Measurements from ENCODE around the gene ASGR1.
"Not testable (repeated sequence)": the region's sequence is repeated elsewhere in the genome, so short reads cannot be mapped to it uniquely, and the experiment has no call there.

ASGR1 gene

GRCh38 chr17:7158424-7158823 is 20.7 kb downstream of the ASGR1 start:
- DNase-seq = not testable (repeated sequence)

GRCh38 chr17:7156342-7156940 is 22.7 kb downstream of the ASGR1 start:
- no peak for DNase-seq

GRCh38 chr17:7147772-7148171 is 31.4 kb downstream of the ASGR1 start:
- no peak for DNase-seq

- DNase-seq = no peak
Observed at GRCh38 chr17:7146115-7146514, 33.1 kb downstream of the ASGR1 start.

GRCh38 chr17:7144213-7144612 is 35.0 kb downstream of the ASGR1 start:
- DNase-seq = no peak

- no peak for DNase-seq
Observed at GRCh38 chr17:7141824-7142223, 37.3 kb downstream of the ASGR1 start.

- no peak for DNase-seq
Observed at GRCh38 chr17:7139400-7139799, 39.8 kb downstream of the ASGR1 start.

- no peak for DNase-seq
Observed at GRCh38 chr17:7138800-7139381, 40.3 kb downstream of the ASGR1 start.

GRCh38 chr17:7137171-7137943 is 41.8 kb downstream of the ASGR1 start:
- no peak for DNase-seq

GRCh38 chr17:7136266-7136877 is 42.8 kb downstream of the ASGR1 start:
- DNase-seq = no peak

GRCh38 chr17:7133916-7134315 is 45.3 kb downstream of the ASGR1 start:
- no peak for DNase-seq

- no peak for DNase-seq
Observed at GRCh38 chr17:7133424-7133823, 45.7 kb downstream of the ASGR1 start.

GRCh38 chr17:7132511-7133094 is 46.6 kb downstream of the ASGR1 start:
- DNase-seq = no peak

- DNase-seq = no peak
Observed at GRCh38 chr17:7131423-7131791, 47.8 kb downstream of the ASGR1 start.

GRCh38 chr17:7130621-7131422 is 48.3 kb downstream of the ASGR1 start:
- DNase-seq = peak; percentile 48

GRCh38 chr17:7129311-7129710 is 49.9 kb downstream of the ASGR1 start:
- DNase-seq = no peak

- DNase-seq = no peak
Observed at GRCh38 chr17:7128160-7128559, 51.0 kb downstream of the ASGR1 start.

GRCh38 chr17:7127501-7127900 is 51.7 kb downstream of the ASGR1 start:
- DNase-seq = not testable (repeated sequence)

- DNase-seq = not testable (repeated sequence)
Observed at GRCh38 chr17:7126386-7126785, 52.8 kb downstream of the ASGR1 start.

GRCh38 chr17:7124923-7125322 is 54.2 kb downstream of the ASGR1 start:
- no peak for DNase-seq

- DNase-seq = no peak
Observed at GRCh38 chr17:7123844-7124243, 55.3 kb downstream of the ASGR1 start.
